H4 (cell line): Measurements from ENCODE around the gene FOLR3. TPM values are rescaled to one million over a fixed set of nuclear protein-coding genes. Genes with fewer than 3 reads are reported as not detected.
"Not testable (repeated sequence)": the region's sequence is repeated elsewhere in the genome, so short reads cannot be mapped to it uniquely, and the experiment has no call there.

ENCODE experiments used
- DNase-seq: peaks from one replicate; pipeline ENCODE4 v3.0.0-alpha.2; 2015; ENCODE audit warnings: low spot score
- total RNA-seq: library from RNA; depleted of rRNA; stranded (reverse); fragments of >200 nt; shearing (Covaris generic); gene quantifications from 2 replicates; pipeline ENCODE4 v1.2.3, GENCODE V29; 2014

Gene FOLR3
- total RNA-seq, 1 experiment from 2014 or later = not detected

DNA sequence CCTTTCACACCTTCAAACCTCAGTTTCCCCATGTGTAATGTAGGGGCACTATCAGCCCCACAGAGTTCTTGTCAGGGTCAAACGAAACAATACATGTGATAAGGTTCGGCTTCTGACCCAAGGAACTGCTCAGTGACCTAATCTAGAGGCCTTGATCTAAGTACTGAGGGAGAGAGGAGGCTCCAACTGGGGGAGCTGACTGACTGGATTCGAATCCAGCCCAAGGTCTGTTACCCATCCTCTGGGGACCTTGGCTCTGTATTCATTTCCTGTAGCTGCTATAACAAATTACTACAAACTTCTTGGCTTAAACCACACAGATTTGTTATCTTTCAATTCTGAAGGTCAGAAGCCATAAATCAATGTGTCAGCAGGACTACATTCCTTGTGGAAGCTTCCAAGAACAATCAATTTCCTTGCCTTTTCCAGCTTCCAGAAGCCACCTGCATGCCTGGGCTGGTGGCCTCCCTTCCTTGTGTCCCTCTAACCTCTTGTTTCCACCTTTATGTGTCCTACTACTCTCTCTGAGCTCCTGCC lies 12.3 kb upstream of the FOLR3 start:
- DNase-seq = no peak

DNA sequence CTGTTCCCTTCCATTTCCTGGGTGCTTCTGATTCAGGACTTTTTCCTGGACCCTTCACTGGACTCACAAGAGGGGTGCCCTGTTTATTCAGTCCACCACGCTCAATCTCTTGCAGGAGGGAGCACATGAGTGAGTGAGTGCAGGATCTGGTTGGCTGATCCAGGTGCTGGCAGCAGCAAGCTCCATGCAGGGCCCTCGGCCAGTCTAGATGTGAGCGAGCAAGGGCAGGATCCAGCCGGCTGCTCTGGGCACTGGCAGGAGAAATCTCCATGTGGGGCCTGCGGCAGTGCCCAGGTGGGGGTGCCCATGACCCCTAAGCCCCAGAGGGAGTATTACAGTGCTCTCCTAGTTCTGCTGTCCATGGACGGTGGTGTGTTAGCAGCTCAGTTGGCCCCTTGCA lies 11.5 kb upstream of the FOLR3 start:
- DNase-seq = no peak

DNA sequence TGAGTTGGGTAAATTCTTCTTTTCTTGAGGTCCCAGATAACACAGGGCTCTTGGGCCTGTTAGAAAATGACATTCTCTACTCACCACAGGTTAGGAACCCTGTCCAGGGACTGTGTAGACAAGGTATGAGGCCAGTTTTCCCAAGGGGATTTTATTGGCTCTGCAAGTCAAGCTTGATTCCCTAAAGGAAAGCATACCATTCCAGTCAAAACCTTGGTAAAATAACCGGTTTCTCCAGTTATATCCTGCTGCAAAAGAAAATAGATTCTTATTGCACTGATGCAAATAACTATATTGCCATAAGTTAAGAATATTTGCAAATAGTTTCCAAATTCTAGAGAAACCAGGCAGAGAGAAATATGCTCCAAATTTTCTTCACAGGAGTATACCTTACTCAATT lies 9.6 kb upstream of the FOLR3 start:
- no peak for DNase-seq

DNA sequence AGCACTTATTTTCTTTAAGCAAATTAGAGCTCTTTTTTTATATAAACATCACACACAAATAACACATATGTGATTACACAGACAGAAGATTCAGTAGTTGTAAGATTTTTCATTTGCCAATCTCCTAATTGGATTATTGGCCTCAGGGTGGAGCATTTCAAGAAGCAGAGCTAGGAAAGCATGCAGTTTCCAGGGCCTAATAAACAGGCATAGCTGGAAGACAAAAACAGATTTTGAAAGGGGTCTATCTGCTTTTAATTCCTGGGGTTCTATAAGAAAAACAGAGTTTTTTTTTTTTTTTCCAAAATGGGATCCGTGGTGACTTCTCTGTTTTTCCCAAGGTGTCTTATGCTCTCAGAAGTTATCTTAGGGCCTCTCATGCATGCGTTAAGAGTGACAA lies 7.6 kb upstream of the FOLR3 start:
- no peak for DNase-seq

DNA sequence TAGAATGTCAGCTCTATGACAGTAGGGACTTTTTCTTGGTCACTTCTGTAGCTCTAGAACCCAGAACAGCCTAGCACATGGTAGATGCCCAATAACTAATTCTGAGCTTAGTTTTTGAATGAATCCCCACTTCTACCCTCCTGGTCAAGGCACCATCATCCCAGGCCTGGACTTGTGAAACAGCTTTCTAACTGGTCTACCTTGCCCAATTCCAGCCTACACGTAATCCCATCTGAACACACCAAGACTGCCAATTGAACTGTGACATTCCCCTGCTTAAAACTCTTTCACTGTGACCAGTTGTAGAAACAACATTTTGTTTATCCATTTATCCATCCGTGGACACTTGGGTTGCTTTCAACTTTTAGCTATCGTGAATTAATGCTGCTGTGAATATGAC lies 6.1 kb upstream of the FOLR3 start:
- no peak for DNase-seq

DNA sequence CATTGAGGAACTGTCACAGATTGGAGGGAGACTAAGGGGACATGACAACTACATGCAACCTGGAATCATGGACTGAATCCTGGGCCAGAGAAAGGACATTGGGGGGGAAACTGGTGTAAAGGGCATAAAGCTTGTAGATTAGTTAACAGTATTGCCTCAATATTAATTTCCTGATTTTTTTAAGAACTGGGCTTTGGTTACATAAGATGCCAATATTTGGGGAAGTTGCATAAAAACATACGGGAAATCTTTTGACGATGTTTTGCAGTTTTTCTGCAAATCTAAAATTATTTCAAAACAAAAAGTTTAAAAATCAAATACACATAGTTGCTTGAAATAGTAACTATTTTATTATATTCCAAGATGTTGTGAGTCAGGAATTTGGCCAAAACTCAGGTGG lies 2.9 kb upstream of the FOLR3 start:
- DNase-seq = no peak

DNA sequence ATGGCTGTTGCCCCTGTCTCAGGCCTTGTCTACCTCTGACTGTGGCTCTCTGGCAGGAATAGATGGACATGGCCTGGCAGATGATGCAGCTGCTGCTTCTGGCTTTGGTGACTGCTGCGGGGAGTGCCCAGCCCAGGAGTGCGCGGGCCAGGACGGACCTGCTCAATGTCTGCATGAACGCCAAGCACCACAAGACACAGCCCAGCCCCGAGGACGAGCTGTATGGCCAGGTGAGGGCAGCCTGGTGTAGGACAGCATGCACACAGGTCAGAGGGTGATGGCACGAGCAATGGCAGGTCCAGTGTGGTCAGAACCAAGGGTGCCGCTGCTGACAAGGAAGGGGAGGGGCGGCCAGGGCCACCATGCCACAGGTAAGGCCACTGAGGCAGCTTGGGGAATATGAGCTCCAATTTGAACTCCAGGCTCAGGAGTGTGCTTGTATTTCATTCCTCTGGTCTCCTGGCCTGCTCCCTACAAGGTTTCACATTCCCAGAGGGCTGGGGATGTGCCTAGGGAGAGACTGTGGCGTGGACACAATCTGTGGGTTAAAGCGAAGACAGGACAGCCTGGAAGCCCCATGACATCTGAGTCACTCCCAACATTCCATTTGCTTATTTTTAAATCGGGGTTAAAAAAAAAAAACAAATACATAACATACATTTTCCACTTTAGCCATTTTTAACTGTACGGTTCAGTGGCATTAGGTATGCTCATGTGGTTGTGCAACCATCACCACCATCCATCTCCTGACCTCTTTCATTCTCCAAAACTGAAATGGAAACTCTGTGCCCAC lies 562 bp downstream of the FOLR3 start:
- no peak for DNase-seq

DNA sequence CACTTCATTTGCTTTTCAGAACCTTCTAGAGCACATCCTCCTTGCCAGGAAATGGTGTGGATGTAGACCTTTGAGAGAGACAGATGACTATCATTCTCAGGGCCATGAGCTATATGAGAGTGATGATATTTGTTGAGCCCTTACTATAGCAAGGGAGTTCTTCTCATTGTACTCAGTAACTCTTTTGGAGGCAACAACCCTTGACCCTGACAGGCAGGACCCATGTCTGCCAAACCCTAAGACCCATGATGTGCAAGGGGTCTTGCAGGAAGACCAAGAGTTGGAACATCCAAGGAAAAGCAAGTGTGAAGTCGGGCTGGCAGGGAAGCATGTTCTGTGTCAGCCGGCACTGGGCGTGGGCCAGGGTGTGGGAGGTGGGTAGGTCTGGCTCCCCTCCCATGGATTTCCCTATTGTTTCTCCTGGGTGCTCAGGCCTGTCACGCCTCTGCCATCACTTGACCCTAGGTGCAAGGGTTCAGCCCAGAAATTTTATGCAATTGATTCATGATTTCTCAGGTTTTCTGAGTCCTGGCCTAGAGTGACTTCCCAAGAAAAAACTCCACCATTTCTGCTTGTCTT lies 1.2 kb downstream of the FOLR3 start:
- DNase-seq = no peak

DNA sequence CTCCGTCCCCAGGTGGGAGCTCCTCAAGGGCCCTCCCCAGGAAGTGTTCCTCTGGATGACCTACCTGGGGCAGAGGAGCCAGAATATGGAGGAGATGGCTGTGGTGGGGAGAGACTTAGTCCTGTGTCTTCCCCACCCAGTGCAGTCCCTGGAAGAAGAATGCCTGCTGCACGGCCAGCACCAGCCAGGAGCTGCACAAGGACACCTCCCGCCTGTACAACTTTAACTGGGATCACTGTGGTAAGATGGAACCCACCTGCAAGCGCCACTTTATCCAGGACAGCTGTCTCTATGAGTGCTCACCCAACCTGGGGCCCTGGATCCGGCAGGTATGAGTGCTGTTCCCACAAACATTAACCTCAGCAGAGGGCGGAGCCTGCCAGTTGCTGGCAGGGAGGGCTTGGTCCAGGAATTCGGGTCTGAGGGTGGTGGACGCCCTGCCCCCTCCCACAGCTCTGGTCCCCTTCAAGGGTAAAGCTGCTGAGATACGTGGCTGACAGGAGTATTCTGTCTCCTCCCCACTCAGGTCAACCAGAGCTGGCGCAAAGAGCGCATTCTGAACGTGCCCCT lies 3.4 kb downstream of the FOLR3 start:
- DNase-seq = no peak

DNA sequence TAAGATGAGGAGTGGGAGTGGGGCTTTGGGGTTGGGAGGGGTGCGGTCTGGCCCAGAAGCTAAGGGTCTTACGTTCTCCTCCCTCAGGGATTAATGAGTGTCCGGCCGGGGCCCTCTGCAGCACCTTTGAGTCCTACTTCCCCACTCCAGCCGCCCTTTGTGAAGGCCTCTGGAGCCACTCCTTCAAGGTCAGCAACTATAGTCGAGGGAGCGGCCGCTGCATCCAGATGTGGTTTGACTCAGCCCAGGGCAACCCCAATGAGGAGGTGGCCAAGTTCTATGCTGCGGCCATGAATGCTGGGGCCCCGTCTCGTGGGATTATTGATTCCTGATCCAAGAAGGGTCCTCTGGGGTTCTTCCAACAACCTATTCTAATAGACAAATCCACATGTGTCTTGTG lies 4.0 kb downstream of the FOLR3 start:
- DNase-seq = no peak

DNA sequence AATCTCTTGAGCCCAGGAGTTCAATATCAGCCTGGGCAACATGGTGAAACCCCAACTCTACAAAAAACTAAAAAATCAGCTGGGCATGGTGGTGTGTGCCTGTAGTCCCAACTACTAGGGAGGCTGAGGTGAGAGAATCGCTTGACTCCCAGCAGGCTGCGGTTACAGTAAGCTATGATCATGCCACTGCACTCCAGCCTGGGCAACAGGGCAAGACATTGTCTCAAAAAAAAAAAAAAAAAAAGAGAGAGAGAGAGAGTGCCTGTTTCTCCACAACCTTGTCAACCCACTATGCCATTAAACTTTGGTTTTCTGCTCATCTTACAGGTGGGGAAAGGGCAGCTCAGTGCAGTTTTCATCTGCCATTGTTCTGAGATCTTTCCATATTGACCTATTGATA lies 5.1 kb downstream of the FOLR3 start:
- DNase-seq = no peak

DNA sequence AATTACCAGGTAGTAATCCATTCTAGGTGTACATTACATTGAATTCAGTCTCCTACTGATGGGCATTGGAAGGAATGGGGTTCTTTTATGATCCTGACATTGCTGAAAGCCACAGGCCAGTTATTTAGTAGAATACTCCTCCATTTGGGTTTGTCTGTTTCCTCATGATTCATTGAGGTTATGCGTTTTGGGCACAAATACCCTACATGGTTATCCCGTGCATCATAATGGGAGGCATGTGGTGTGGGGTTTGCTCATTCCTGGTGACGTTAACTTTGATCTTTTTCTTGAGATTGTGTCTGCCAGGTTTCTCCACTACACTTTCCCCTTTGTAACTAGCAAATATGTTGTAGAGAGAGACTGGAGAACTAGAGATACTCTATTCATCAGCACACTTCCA lies 5.5 kb downstream of the FOLR3 start:
- DNase-seq = peak; percentile 55

DNA sequence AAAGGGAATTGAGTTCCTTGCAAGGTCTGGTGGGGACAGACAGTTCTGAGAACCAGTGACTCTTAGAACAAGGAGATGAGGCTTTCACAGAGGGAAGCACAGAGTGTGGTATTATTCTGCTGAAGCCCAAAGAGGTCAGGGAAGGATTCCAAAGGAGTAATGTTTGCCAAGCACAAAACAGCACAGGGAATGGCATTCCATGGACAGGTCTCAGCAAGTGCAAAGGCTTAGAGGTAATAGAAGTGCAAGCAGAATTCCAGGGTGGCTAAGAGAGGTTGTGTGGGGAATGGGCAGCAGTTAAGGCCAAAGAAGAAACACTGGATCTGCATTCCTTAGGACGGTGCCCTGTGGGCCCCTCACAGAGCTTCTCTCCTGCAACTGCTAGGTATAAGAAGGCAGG lies 6.6 kb downstream of the FOLR3 start:
- DNase-seq = not testable (repeated sequence)

DNA sequence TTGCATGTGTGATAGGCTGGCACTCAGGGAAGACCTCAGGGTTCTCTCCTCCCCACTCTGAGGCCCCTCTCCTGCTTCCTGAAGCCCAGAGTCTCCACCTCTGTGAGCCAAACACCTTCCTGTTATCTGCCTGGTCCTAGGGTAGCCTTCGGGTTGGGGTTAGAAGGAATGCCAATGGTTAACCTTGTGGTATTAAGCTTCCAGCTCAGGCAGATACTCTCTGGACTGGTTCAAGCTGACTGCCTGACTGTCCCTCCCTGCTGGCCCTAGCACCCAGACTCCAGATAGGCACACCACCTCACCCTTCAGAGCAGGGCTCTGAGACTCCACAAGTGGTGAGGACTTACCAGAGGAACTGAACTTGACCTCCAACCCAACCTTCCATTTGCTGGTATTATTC lies 7.0 kb downstream of the FOLR3 start:
- DNase-seq = not testable (repeated sequence)

DNA sequence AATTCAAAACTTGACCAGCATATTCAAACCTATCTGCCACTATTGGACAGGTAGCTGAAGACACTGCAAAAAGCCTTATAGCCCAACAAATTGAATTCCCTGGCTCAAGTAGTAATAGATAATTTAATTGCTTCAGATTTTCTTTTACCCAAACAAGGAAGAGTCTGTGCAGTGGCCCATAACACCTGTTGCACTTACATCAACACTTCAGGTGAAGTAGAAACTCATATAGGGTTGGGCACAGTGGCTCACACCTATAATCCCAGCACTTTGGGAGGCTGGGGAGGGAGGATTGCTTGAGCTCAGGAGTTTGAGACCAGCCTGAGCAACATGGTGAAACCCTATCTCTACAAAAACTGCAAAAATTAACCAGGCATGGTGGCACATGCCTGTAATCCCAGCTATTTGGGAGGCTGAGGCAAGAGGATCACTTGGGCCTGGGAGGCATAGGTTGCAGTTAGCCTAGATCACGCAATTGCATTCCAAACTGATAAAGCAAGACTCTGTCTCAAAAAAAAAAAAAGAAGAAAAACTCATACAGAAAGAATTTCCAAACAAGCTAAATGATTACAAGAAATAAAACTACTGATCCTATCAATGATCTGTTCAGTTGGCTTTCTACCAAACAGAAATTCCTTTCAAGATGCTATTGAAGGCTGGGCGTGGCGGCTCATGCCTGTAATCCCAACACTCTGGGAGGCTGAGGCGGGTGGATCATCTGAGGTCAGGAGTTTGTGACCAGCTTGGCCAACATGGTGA lies 9.5 kb downstream of the FOLR3 start:
- no peak for DNase-seq

DNA sequence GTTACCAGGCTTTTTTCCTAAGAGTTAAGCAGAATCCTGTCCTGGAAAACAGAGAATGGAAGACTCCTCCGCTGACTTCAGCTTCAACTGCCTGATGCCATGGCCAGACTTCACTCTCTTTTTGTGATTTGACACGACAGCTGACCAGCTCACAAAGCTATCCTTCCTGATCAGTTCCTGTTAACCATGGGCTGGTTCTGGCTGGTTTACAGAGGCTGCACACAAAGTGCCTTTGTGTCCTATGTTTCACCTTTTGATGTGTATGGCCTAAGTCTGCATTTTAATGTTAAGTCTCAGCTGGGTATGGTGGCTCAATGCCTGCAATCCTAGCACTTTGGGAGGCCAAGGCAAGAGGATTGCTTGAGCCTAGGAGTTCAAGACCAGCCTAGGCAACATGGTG lies 11.1 kb downstream of the FOLR3 start:
- DNase-seq = no peak

DNA sequence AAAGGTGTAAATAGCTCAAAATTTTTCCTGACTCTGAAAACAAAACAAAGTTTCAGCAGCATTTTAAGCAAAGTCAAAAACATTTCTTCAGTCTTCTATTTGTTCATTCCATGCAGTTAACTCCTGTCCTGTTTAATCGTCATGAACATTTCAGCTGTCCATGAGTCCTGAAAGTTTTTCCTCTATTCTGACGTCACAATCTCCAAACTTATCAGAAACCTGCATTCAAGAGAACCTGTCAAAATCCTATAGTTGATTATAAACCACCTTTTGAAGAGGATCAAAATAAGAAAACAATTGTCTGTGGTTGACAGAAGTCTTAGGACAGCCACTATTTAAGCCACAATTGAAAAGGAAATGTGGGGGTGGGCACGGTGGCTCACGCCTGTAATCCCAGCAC lies 15.4 kb downstream of the FOLR3 start:
- DNase-seq = no peak

DNA sequence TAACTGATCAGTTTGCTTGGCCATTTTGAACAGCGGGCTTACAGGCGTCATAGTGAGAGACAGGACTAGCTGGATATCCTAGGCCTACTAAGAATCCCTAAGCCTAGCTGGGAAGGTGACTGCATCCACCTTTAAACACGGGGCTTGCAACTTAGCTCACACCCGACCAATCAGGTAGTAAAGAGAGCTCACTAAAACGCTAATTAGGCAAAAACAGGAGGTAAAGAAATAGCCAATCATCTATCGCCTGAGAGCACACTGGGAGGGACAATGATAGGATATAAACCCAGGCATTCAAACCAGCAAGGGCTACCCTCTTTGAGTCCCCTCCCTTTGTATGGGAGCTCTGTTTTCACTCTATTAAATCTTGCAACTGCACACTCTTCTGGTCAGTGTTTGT lies 18.3 kb downstream of the FOLR3 start:
- DNase-seq = not testable (repeated sequence)

DNA sequence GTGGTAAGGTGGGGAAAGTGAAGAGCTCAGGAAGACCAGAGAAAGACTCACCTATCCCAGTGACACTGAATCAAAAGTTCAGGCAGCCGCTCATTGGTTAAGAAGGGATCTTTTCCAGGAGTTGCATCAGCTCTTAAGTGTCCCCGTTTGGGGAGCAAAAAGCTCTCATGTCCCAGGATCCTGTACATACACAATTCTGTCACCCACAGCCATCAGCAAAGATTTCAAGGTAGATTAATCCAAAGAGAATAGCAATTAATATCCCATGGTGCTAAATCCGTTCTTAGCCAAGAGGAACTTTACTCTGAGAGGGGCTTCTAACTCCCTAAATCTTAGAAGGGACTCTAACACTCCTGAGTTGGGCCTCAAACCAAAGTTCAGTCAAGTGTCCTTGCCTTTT lies 19.3 kb downstream of the FOLR3 start:
- DNase-seq = no peak

DNA sequence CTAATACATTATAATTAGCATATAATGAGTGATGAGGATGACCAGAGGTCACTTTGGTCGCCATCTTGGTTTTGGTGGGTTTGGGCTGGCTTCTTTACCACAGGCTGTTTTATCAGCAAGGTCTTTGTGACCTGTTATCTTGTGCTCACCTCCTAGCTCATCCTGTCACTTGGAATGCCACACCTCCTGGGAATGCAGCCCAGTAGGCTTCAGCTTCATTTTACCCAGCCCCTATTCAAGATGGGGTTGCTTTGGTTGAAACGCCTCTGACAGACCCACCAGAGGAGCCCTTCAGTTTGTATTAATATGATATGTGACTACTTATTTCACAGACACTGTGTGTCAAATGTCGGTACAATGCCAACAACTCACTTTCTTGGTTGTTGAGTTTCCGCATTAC lies 20.2 kb downstream of the FOLR3 start:
- no peak for DNase-seq

DNA sequence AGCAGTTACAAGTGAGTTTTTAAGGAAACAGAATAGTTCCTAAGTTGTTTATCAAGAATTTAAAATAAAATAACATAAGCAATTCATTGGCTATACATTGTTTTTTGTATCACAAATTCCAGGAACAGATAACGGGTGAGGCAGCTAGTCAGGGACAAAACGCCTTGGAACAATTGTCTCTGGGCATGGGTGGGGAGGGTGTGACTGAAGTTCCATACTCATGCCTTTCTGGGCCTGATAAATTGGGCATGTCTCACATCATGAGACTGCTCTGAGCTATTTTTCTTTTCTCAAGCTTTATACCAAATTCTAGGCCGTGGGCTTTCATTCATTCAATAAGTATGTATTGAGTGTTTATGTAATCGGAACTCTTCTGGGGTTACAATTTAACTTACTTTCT lies 21.6 kb downstream of the FOLR3 start:
- DNase-seq = no peak

DNA sequence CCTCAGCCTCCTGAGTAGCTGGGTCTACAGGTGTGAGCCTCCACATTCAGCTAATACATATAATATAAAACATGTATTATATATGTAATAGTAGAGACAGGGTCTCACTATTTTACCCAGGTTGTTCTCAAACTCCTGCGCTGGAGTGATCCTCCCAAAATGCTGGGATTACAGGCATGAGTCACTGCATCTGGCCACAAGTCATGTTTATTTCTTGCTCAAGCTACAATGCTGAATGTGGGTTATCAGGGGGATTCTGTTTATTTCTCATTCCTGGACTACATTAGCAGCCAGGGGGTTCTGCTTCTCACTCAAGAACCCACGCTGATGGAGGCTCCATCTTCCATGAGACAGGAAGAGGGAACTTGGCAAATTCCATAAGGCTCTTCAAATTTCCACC lies 24.8 kb downstream of the FOLR3 start:
- peak; percentile 14 for DNase-seq
